HEK293 (cell line): Measurements from ENCODE around the gene FRMD8.
A peak's percentile ranks its signal among the peaks of the same experiment; 100 is the strongest.

Experiments used
- CTCF ChIA-PET: fragments of 350-600 bp; formaldehyde crosslinking; extraction: SDS; loops from one replicate; lab custom pipeline; 2021; ENCODE audit warnings: antibody characterized with exemption; lab: Yijun Ruan, JAX
- POLR2A ChIA-PET: fragments of 300-600 bp; formaldehyde crosslinking; extraction: SDS; loops from one replicate; lab custom pipeline; 2020; ENCODE audit warnings: antibody characterized with exemption, inconsistent platforms; lab: Yijun Ruan, JAX
- H3K27ac ChIP-seq: fragments of 200-500 bp; sonication (Bioruptor generic); 2 replicates; pipeline ENCODE4 v1.5.1; 2014; ENCODE audit warnings: low read depth, low read length, control low read depth, inconsistent platforms; ENCODE audit errors: extremely low read depth
- H3K36me3 ChIP-seq, 2 experiments: fragments of 200-500 bp in 1 of 2; sonication (Bioruptor generic) in 1 of 2; 1 replicate in 1 of 2; 2 replicates in 1 of 2; pipeline ENCODE4 v1.5.1; 2014 to 2017; ENCODE audit warnings: inconsistent platforms in 2 of 2, low read length in 2 of 2; ENCODE audit not compliant: control insufficient read depth in 2 of 2, insufficient read depth in 1 of 2
- H3K4me1 ChIP-seq: fragments of 200-500 bp; sonication (Bioruptor generic); 2 replicates; pipeline ENCODE4 v1.5.1; 2014; ENCODE audit warnings: mild to moderate bottlenecking, low read length, inconsistent platforms; ENCODE audit not compliant: control insufficient read depth, insufficient read depth
- H3K4me3 ChIP-seq: 2 replicates; pipeline ENCODE4 v1.5.1; 2011; ENCODE audit warnings: low read depth, mild to moderate bottlenecking, control low read depth, low read length, moderate library complexity
- H3K9me3 ChIP-seq: fragments of 200-500 bp; sonication (Bioruptor generic); 2 replicates; pipeline ENCODE4 v1.5.1; 2014; ENCODE audit warnings: low read depth, low read length, inconsistent platforms; ENCODE audit not compliant: control insufficient read depth, insufficient read depth
- INSM2 ChIP-seq: fragments of 450-650 bp; formaldehyde crosslinking; IDR thresholded peaks from 2 replicates; pipeline ENCODE4 v1.5.1; 2016; ENCODE audit warnings: missing biosample characterization, missing genetic modification characterization
- PRDM2 ChIP-seq: fragments of 450-650 bp; formaldehyde crosslinking; IDR thresholded peaks from 2 replicates; pipeline ENCODE4 v1.5.1; 2016; ENCODE audit warnings: missing biosample characterization, missing genetic modification characterization, borderline replicate concordance
- SALL2 ChIP-seq: fragments of 450-650 bp; formaldehyde crosslinking; IDR thresholded peaks from 2 replicates; pipeline ENCODE4 v1.5.0; 2017; ENCODE audit warnings: missing biosample characterization, mild to moderate bottlenecking, missing genetic modification characterization, borderline replicate concordance
- ZBTB20 ChIP-seq: fragments of 450-650 bp; formaldehyde crosslinking; IDR thresholded peaks from 2 replicates; pipeline ENCODE4 v1.5.1; 2016; ENCODE audit warnings: missing biosample characterization, missing genetic modification characterization
- ZBTB26 ChIP-seq: fragments of 450-650 bp; formaldehyde crosslinking; optimal IDR thresholded peaks from 2 replicates; pipeline ENCODE3; 2016; ENCODE audit warnings: missing biosample characterization, mild to moderate bottlenecking, missing genetic modification characterization
- ZFHX2 ChIP-seq: fragments of 450-650 bp; formaldehyde crosslinking; conservative IDR thresholded peaks from 2 replicates; pipeline ENCODE4 v1.5.1; 2016; ENCODE audit warnings: missing biosample characterization, missing genetic modification characterization
- ZNF341 ChIP-seq: fragments of 450-650 bp; formaldehyde crosslinking; IDR thresholded peaks from 2 replicates; pipeline ENCODE4; 2016; ENCODE audit warnings: low read depth, missing biosample characterization, missing genetic modification characterization
- ZNF362 ChIP-seq: fragments of 450-650 bp; formaldehyde crosslinking; IDR thresholded peaks from 2 replicates; pipeline ENCODE4 v1.5.1; 2016; ENCODE audit warnings: missing biosample characterization, missing genetic modification characterization
- ZNF501 ChIP-seq: fragments of 450-650 bp; formaldehyde crosslinking; IDR thresholded peaks from 2 replicates; pipeline ENCODE4 v1.5.1; 2016; ENCODE audit warnings: missing biosample characterization, missing genetic modification characterization
- ZNF518A ChIP-seq: fragments of 450-650 bp; formaldehyde crosslinking; conservative IDR thresholded peaks from 2 replicates; pipeline ENCODE4 v1.5.1; 2016; ENCODE audit warnings: low read depth, missing biosample characterization, missing genetic modification characterization
- ZNF596 ChIP-seq: fragments of 450-650 bp; IDR thresholded peaks from 2 replicates; pipeline ENCODE4 v1.5.0; 2018; ENCODE audit warnings: missing biosample characterization, mild to moderate bottlenecking, missing genetic modification characterization, moderate library complexity

Gene FRMD8

GRCh38 chr11:65394125-65394536, 7.7 kb downstream of the FRMD8 start:
- peaks cover 0 to 72% of the 10 kb centered on the region in 2 experiments; a peak in 1 of 3 replicates for H3K36me3 ChIP-seq
- no peak overlapping the region for H3K27ac ChIP-seq
- H3K9me3 ChIP-seq: no peaks in the 10 kb centered on the region
- ChIA-PET CTCF (no interaction called here), POLR2A (interaction anchor here (1.3 kb wide), 1 partner anchor 105 kb away, joined by 3 read pairs; the partner anchor contains the start of gene MALAT1)
- H3K4me1 ChIP-seq: no peaks in the 10 kb centered on the region
- TF ChIP-seq ZNF362 (tag by site-specific recombination) (no peak), ZNF341 (0 out of 2 replicates have a peak, but pooled peaks have one; percentile 11), SALL2 (no peak), ZBTB20 (tag by site-specific recombination) (no peak), INSM2 (tag by site-specific recombination) (no peak), ZFHX2 (tag by site-specific recombination) (no peak), ZNF518A (tag by site-specific recombination) (no peak), ZNF596 (tag by site-specific recombination) (no peak)
- H3K4me3 ChIP-seq: no peak overlapping the region

GRCh38 chr11:65395961-65396530, 9.6 kb downstream of the FRMD8 start:
- H3K36me3 ChIP-seq: peaks cover 0 to 81% of the 10 kb centered on the region in 2 experiments; a peak in 1 of 3 replicates
- no peak overlapping the region for H3K27ac ChIP-seq
- H3K9me3 ChIP-seq: no peaks in the 10 kb centered on the region
- H3K4me1 ChIP-seq: no peaks in the 10 kb centered on the region
- TF ChIP-seq ZNF501 (tag by site-specific recombination): no peak
- H3K4me3 ChIP-seq: no peak overlapping the region
- ChIA-PET CTCF (interaction anchor here (1.4 kb wide), 1 partner anchor 20 kb away, joined by 4 read pairs; no protein-coding TSS in a partner anchor), POLR2A (interaction anchor here (0.7 to 1.4 kb wide), 2 partner anchors 14 to 27 kb away, joined by 3 to 4 read pairs; partner anchors contain the start of gene NEAT1)

GRCh38 chr11:65396769-65397745, 10.6 kb downstream of the FRMD8 start:
- Histone ChIP-seq H3K9me3 (no peaks in the 10 kb centered on the region), H3K4me3 (no peak overlapping the region), H3K27ac (no peak overlapping the region), H3K4me1 (no peaks in the 10 kb centered on the region), H3K36me3 (peaks cover 5 to 76% of the 10 kb centered on the region in 2 experiments; a peak in 2 of 3 replicates)
- POLR2A ChIA-PET: interaction anchor here (0.7 to 1.4 kb wide), 2 partner anchors 15 to 26 kb away, joined by 3 to 4 read pairs; partner anchors contain the start of gene NEAT1
- CTCF ChIA-PET: interaction anchor here (1.7 kb wide), 1 partner anchor 19 kb away, joined by 6 read pairs; no protein-coding TSS in a partner anchor
- TF ChIP-seq PRDM2 (no peak), ZBTB26 (tag by site-specific recombination) (no peak)
